ENCODE data around the gene ATP5F1D. TPM values are rescaled to one million over a fixed set of nuclear protein-coding genes. Genes with fewer than 3 reads are reported as not detected.

ATP5F1D gene
- total and polyA plus RNA-seq, 2 of the 13 experiments (the other 11 are each of a cell fraction or from before 2014, with no cell fraction given) = 39.4 to 78.7 TPM

- TF ChIP-seq ZNF687 (CRISPR knock-in tag; IDR thresholded peaks at IDR 0.05) = peak; percentile 5; the same call in 1 of the 2 replicates
- TF ChIP-seq MIXL1 (CRISPR knock-in tag; IDR thresholded peaks at IDR 0.05) = no peak
- no peak for TF ChIP-seq NONO (IDR thresholded peaks at IDR 0.05)
- TF ChIP-seq NONO (CRISPR knock-in tag; conservative IDR thresholded peaks at IDR 0.05) = 0 out of 2 replicates have a peak, but pooled peaks have one; percentile 26
- no peak for TF ChIP-seq ZBTB7A (CRISPR knock-in tag; IDR thresholded peaks at IDR 0.05)
- no peak for TF ChIP-seq FOXC1 (CRISPR knock-in tag; IDR thresholded peaks at IDR 0.05; ENCODE audit: borderline replicate concordance)
- no peak for TF ChIP-seq ZBTB46 (CRISPR knock-in tag; IDR thresholded peaks at IDR 0.05; ENCODE audit: borderline replicate concordance)
- no peak for TF ChIP-seq ZNF782 (CRISPR knock-in tag; IDR thresholded peaks at IDR 0.05; ENCODE audit: borderline replicate concordance)
- no peak for TF ChIP-seq KLF15 (CRISPR knock-in tag; IDR thresholded peaks at IDR 0.05; ENCODE audit: borderline replicate concordance)
- TF ChIP-seq ZNF317 (CRISPR knock-in tag; IDR thresholded peaks at IDR 0.05) = no peak
- TF ChIP-seq GMEB1 (CRISPR knock-in tag; IDR thresholded peaks at IDR 0.05; ENCODE audit: borderline replicate concordance) = no peak
- no peak for TF ChIP-seq ZBED4 (CRISPR knock-in tag; IDR thresholded peaks at IDR 0.05; ENCODE audit: borderline replicate concordance)
- peak; percentile 28; the same call in 1 of the 2 replicates for TF ChIP-seq HNRNPL (IDR thresholded peaks at IDR 0.05; ENCODE audit: low read depth, low read length)
- TF ChIP-seq TCF7L2 (IDR thresholded peaks at IDR 0.05; ENCODE audit: low read depth, low read length) = no peak
- no peak for TF ChIP-seq NFIB (CRISPR knock-in tag; IDR thresholded peaks at IDR 0.05; ENCODE audit: borderline replicate concordance)
- TF ChIP-seq ZNF777 (CRISPR knock-in tag; IDR thresholded peaks at IDR 0.05) = no peak
- no peak for TF ChIP-seq ZNF468 (CRISPR knock-in tag; IDR thresholded peaks at IDR 0.05)
Measured at GRCh38 chr19:1288833-1289685, 47.5 kb downstream of the ATP5F1D start (continued).

Data from HepG2 (cell line).